Lower leg skin (tissue), 3 donors: ENCODE results near the gene MCRIP2.

Experiments
- CTCF ChIP-seq, 3 donors: fragments of 450-650 bp; IDR thresholded peaks; one replicate each; pipeline ENCODE4 v1.5.1; 2016; ENCODE audit warnings: antibody characterized with exemption in 3 of 3, mild to moderate bottlenecking in 3 of 3, moderate library complexity in 2 of 3
- POLR2A ChIP-seq, 2 donors: fragments of 450-650 bp; IDR thresholded peaks; one replicate each; pipeline ENCODE4 v1.6.1; 2016 to 2017; ENCODE audit warnings: antibody characterized with exemption in 2 of 2, mild to moderate bottlenecking in 1 of 2, moderate library complexity in 1 of 2

DNA sequence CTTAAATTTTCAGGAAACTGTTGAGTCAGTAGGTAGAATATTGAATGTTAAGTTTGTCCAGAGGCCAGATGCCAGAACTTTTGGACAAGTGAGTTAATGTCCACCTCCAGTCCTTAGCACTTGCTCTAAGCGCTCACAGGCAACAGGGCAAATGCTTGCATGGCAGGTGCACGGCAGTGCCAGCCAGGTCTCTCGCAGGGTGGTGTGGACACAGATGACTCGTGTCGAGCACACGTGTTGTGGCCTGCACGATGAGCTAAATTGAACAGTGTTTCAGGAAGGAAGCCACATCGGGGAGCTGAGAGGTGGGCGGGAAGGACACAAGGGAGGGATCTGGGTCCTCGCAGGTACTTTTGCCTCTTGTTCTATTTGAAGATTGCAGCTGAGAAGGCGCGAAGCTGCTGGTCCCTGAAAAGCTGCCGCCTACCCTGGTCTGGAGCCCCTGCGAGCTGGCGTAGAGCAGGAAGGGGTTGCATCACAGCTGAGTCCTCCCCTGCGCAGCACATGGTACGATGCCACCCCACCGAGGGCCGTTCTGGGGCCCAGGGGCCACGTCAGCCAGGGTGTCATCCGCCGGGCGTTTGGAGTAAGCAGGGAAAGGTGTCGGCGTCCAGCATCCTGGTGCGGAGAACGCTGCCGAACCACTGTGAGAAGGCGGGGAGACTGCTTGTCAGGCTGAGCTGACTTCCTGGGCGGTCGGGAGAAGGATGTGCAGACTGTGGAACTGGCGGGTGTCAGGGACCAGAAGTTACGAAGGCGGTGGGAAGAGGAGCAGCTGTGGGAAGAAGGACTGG, 45.5 kb upstream of the MCRIP2 start:
- TF ChIP-seq CTCF (IDR thresholded peaks at IDR 0.05) (no peak), POLR2A (IDR thresholded peaks at IDR 0.05) (no peak)
